ENCODE results near the gene RBM4B. TPM values are rescaled to one million over a fixed set of nuclear protein-coding genes. Genes with fewer than 3 reads are reported as not detected.

The RBM4B gene
- total RNA-seq, 1 donor from 2014 or later, result 30.2 TPM

GRCh38 chr11:66676282-66676919, 1.3 kb downstream of the RBM4B start:
- H3K36me3 ChIP-seq, result peaks cover 6% of the 10 kb centered on the region
- DNase-seq (ENCODE audit: low spot score), result no peak
- no peak overlapping the region for H3K9ac ChIP-seq
- H3K27me3 ChIP-seq, result no peaks in the 10 kb centered on the region
- peak overlapping the region; percentile 2 for H3K27ac Mint-ChIP-seq
- H3K9me3 Mint-ChIP-seq, result no peaks in the 10 kb centered on the region
- H3K27me3 Mint-ChIP-seq (ENCODE audit: insufficient read depth, low read depth), result peaks cover 5% of the 10 kb centered on the region
- H3K9me3 ChIP-seq (ENCODE audit: low read depth), result no peaks in the 10 kb centered on the region
- TF ChIP-seq, protein P1, sequence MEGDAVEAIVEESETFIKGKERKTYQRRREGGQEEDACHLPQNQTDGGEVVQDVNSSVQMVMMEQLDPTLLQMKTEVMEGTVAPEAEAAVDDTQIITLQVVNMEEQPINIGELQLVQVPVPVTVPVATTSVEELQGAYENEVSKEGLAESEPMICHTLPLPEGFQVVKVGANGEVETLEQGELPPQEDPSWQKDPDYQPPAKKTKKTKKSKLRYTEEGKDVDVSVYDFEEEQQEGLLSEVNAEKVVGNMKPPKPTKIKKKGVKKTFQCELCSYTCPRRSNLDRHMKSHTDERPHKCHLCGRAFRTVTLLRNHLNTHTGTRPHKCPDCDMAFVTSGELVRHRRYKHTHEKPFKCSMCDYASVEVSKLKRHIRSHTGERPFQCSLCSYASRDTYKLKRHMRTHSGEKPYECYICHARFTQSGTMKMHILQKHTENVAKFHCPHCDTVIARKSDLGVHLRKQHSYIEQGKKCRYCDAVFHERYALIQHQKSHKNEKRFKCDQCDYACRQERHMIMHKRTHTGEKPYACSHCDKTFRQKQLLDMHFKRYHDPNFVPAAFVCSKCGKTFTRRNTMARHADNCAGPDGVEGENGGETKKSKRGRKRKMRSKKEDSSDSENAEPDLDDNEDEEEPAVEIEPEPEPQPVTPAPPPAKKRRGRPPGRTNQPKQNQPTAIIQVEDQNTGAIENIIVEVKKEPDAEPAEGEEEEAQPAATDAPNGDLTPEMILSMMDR (IDR thresholded peaks at IDR 0.05), result no peak
- no peak for TF ChIP-seq EZH2 (IDR thresholded peaks at IDR 0.05)
- TF ChIP-seq EZH2phosphoT487 (IDR thresholded peaks at IDR 0.05), result no peak
- H3K27ac ChIP-seq, result no peak overlapping the region
- H3K4me1 ChIP-seq, result peaks cover 27% of the 10 kb centered on the region
- peaks cover 31% of the 10 kb centered on the region for H3K4me1 Mint-ChIP-seq
- peak overlapping the region; percentile 66 for H3K4me3 ChIP-seq
- H4K20me1 ChIP-seq (ENCODE audit: low read depth), result peaks cover 54% of the 10 kb centered on the region
- peaks cover 46% of the 10 kb centered on the region for H3F3A ChIP-seq (ENCODE audit: low read depth)
- H2AFZ ChIP-seq (replicated peaks), result no peak overlapping the region
- H3K4me3 Mint-ChIP-seq, result peak overlapping the region; percentile 90
- peak overlapping the region; percentile 78 for H3K4me2 ChIP-seq
- H3K79me2 ChIP-seq (ENCODE audit: low read depth), result peaks cover 59% of the 10 kb centered on the region
- peaks cover 20% of the 10 kb centered on the region for H3K36me3 Mint-ChIP-seq

DNA sequence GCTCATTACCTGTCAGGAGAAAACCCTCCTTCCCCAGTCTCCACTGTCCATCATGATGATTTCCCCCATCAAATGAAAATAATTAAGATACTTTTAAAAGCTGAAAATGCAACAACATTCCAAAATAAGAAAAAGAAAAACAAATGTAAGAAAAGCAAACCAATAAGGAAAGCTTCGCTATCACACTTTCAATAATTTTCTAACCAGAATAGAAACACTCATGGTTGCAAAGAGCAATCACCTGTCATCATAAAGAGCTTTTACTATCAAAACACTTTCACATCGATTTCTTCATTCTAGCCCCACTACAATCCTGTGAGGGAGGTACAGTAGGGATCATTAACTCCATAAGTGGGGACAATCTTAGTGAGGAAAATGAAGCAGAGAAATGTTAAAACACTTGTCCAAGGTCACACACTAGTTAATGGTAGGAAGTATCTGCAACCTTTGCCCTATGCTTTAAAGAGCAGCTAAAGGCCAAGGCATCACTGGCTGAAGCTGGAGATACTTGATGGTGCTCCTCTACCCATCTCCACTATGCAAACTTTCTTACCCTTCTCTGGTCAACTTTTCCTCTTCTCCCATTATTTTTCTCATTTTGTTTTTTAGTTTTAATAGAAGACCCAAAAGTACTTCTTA, 2.6 kb downstream of the RBM4B start:
- Mint-ChIP-seq H3K36me3 (peaks cover 23% of the 10 kb centered on the region), H3K4me3 (peak overlapping the region; percentile 15), H3K27ac (no peak overlapping the region), H3K9me3 (no peaks in the 10 kb centered on the region), H3K4me1 (peaks cover 35% of the 10 kb centered on the region), H3K27me3 (ENCODE audit: insufficient read depth, low read depth) (peaks cover 5% of the 10 kb centered on the region)
- Histone ChIP-seq H3F3A (ENCODE audit: low read depth) (peaks cover 55% of the 10 kb centered on the region), H3K36me3 (peaks cover 6% of the 10 kb centered on the region), H3K4me2 (peak overlapping the region; percentile 78), H3K9me3 (ENCODE audit: low read depth) (no peaks in the 10 kb centered on the region), H4K20me1 (ENCODE audit: low read depth) (peaks cover 68% of the 10 kb centered on the region), H3K27me3 (no peaks in the 10 kb centered on the region), H3K9ac (no peak overlapping the region), H3K27ac (no peak overlapping the region), H3K79me2 (ENCODE audit: low read depth) (peaks cover 72% of the 10 kb centered on the region), H3K4me3 (peak overlapping the region; percentile 66), H3K4me1 (peaks cover 30% of the 10 kb centered on the region), H2AFZ (replicated peaks) (no peak overlapping the region)
- TF ChIP-seq EZH2phosphoT487 (IDR thresholded peaks at IDR 0.05) (no peak), EZH2 (IDR thresholded peaks at IDR 0.05) (no peak)
- TF ChIP-seq, protein P1 (IDR thresholded peaks at IDR 0.05), result no peak
- no peak for DNase-seq (ENCODE audit: low spot score)

DNA sequence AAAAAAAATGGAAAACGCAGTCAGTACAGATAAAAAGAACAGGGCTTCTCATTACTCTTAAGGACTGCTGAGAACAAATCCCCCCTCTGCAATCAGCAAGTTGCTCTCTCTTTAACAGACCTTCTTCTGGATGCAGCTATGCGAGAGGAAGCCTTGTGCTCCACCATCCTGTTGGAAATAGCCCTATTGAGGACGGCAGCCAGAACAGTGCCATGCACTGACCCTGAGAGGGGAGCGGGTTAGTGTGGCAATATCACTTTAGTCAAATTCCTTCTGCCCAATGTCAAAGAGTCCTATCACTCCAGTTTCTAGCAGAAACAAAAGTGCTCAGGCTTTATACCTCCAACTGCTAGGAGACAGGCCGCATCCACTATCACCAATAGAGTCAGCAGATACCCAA, 6.9 kb downstream of the RBM4B start:
- peaks cover 96% of the 10 kb centered on the region for H4K20me1 ChIP-seq (ENCODE audit: low read depth)
- TF ChIP-seq, protein P1 (IDR thresholded peaks at IDR 0.05), result no peak
- TF ChIP-seq EZH2 (IDR thresholded peaks at IDR 0.05) (no peak), EZH2phosphoT487 (IDR thresholded peaks at IDR 0.05) (no peak)
- peaks cover 34% of the 10 kb centered on the region for H3K36me3 Mint-ChIP-seq
- H3K9ac ChIP-seq, result no peak overlapping the region
- peaks cover 100% of the 10 kb centered on the region for H3K79me2 ChIP-seq (ENCODE audit: low read depth)
- H3K36me3 ChIP-seq, result peaks cover 10% of the 10 kb centered on the region
- peak overlapping the region; percentile 68 for H3K27ac ChIP-seq
- no peaks in the 10 kb centered on the region for H3K9me3 Mint-ChIP-seq
- no peak overlapping the region for H3K4me3 ChIP-seq
- peaks cover 14% of the 10 kb centered on the region for H3K4me1 Mint-ChIP-seq
- H2AFZ ChIP-seq (replicated peaks), result no peak overlapping the region
- DNase-seq (ENCODE audit: low spot score), result no peak
- H3K4me1 ChIP-seq, result peaks cover 16% of the 10 kb centered on the region
- peaks cover 53% of the 10 kb centered on the region for H3F3A ChIP-seq (ENCODE audit: low read depth)
- peaks cover 2% of the 10 kb centered on the region for H3K27me3 Mint-ChIP-seq (ENCODE audit: insufficient read depth, low read depth)
- no peak overlapping the region for H3K4me3 Mint-ChIP-seq
- H3K27ac Mint-ChIP-seq, result no peak overlapping the region
- H3K27me3 ChIP-seq, result no peaks in the 10 kb centered on the region
- H3K9me3 ChIP-seq (ENCODE audit: low read depth), result no peaks in the 10 kb centered on the region
- no peak overlapping the region for H3K4me2 ChIP-seq

Measured in neural progenitor cell (in vitro differentiated cells).